ENCODE measurements around the gene CCNYL1. TPM values are rescaled to one million over a fixed set of nuclear protein-coding genes. Genes with fewer than 3 reads are reported as not detected.

The CCNYL1 gene
- 21.8 and 24.8 TPM in 2 replicates for total RNA-seq (2021)
- Bru-seq, nascent RNA: percentile 80 among the genes with signal in this experiment
- BruChase-seq, experiment 1, labeled RNA remaining after a 2-hour chase: percentile 92 among the genes with signal in this experiment
- BruChase-seq, experiment 2, labeled RNA remaining after a 6-hour chase: percentile 79 among the genes with signal in this experiment
- long read RNA-seq, transcript CCNYL1-201 (10 exons, 3,767 nt): major isoform, 11 of 72 reads
- long read RNA-seq, partial matches to known transcripts: 1 of 72 reads
- long read RNA-seq, other reads (novel, unspliced or antisense): 58 of 72 reads

DNA sequence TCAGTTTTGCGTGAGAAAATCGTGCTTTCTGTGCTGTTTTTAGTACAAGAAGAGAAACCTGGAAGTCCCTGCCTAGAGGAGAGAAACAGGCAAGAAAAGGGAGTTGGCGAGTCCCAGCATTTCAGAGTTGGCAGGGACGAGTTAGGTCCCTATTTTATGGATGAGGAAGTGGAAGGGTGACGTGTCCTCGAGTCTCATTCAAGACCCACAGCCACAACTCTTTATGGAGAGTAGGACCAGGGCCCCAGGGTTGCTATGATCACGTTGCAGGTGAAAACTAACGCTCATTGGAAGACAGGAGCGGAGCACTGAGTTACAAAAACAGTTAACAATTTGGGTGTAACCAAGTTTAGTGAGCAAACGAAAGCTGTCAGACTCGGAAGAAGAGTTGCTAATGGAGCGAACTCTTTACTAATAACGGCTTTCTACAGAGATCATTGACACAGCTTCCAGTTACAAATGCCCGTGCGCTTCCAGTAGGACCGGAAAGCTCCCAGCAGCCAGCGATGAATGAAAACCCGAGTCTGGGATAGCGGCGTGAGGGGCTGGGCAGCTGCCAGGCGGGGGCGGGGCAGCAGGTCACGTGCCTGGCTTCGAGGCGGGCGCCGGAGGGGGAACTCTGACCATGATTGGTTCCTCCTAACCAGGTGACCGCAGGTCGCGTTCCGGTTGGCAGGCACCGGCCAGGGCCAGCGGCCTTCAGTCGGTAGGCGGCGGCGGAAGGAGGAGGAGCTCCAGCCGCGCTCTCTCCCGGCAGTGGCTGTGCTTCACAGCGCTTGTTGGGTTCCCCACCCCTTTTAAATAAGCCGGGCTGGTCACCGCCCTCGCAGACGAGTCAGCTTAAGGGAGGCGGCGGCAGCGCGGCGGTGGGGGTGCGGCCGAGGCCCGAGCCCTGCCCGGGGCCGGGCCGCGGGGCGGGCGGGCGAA, at the start of gene CCNYL1:
Gene CCNYL1 (plus strand): TSS at position 827 of the 927 bp plus-strand sequence. CDS start 257 bp downstream, outside the sequence.
- BruUV-seq (replicated peaks): TSS peak; percentile 100
- peaks cover 27% of the 10 kb centered on the region for H3K4me1 ChIP-seq (replicated peaks; ENCODE audit: insufficient read depth)
- peaks cover 7% of the 10 kb centered on the region; the same call in 1 of the 2 replicates for H4K20me1 ChIP-seq (ENCODE audit: insufficient read depth)
- no peak for TF ChIP-seq EZH2 (IDR thresholded peaks at IDR 0.05; ENCODE audit: low read depth)
- TF ChIP-seq, protein P1, sequence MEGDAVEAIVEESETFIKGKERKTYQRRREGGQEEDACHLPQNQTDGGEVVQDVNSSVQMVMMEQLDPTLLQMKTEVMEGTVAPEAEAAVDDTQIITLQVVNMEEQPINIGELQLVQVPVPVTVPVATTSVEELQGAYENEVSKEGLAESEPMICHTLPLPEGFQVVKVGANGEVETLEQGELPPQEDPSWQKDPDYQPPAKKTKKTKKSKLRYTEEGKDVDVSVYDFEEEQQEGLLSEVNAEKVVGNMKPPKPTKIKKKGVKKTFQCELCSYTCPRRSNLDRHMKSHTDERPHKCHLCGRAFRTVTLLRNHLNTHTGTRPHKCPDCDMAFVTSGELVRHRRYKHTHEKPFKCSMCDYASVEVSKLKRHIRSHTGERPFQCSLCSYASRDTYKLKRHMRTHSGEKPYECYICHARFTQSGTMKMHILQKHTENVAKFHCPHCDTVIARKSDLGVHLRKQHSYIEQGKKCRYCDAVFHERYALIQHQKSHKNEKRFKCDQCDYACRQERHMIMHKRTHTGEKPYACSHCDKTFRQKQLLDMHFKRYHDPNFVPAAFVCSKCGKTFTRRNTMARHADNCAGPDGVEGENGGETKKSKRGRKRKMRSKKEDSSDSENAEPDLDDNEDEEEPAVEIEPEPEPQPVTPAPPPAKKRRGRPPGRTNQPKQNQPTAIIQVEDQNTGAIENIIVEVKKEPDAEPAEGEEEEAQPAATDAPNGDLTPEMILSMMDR (conservative IDR thresholded peaks at IDR 0.05): no peak
- no peaks in the 10 kb centered on the region for H3K36me3 ChIP-seq (ENCODE audit: low read depth)
- ChIA-PET CTCF (interaction anchor here (0.6 to 0.7 kb wide), 3 partner anchors 17 to 540 kb away, joined by 3 to 11 read pairs (median 3); no protein-coding TSS in a partner anchor), POLR2A (ENCODE audit: unreplicated experiment) (interaction anchor here (0.6 to 1.5 kb wide), 9 partner anchors 10 to 457 kb away, joined by 3 to 16 read pairs (median 5); partner anchors contain the start of gene METTL21A)
- H3K4me3 ChIP-seq: peak within 1 kb of the TSS; percentile 99
- H3K27ac ChIP-seq: peak within 1 kb of the TSS; percentile 97
- no peaks in the 10 kb centered on the region for H3K27me3 ChIP-seq (ENCODE audit: insufficient read depth, low read depth)
- peaks cover 36% of the 10 kb centered on the region for H3F3A ChIP-seq (ENCODE audit: insufficient read depth, low read depth)
- H2AFZ ChIP-seq: peak within 1 kb of the TSS; percentile 92
- H3K4me2 ChIP-seq: peak within 1 kb of the TSS; percentile 92
- H3K9me3 ChIP-seq (ENCODE audit: insufficient read depth, low read depth): no peaks in the 10 kb centered on the region
- peaks cover 42% of the 10 kb centered on the region for H3K79me2 ChIP-seq (ENCODE audit: low read depth)
- intact Hi-C loops (cut with micrococcal nuclease; ENCODE audit: unreplicated experiment): loop anchor here (2.0 kb wide), 1 partner anchor 26 kb away; no protein-coding TSS in a partner anchor
- peak; percentile 94 to 97 for DNase-seq
- no peaks in the 10 kb centered on the region for H3K9me2 ChIP-seq (ENCODE audit: insufficient read depth)

DNA sequence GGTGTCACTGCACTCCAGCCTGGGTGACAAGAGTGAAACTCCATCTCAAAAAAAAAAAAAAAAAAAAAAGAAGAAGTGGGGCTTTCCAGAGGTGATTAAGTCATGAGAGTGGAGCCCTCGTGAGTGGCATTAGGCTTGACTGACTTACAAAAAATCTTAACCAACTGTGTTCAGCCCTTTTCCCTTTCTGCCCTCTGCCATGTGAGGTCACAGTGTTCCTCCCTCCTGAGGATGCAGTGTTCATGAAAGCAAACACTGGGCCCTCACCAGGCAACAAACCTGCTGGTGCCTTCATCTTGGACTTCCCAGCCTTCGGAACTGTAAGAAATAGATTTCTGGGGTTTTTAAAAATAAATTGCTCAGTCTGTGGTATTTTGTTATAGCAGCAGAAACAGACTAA, 49.2 kb upstream of the CCNYL1 start:
- Histone ChIP-seq H3K27me3 (ENCODE audit: insufficient read depth, low read depth) (no peaks in the 10 kb centered on the region), H3K4me2 (no peak overlapping the region), H2AFZ (no peak overlapping the region), H3F3A (ENCODE audit: insufficient read depth, low read depth) (no peaks in the 10 kb centered on the region), H3K4me1 (replicated peaks; ENCODE audit: insufficient read depth) (peaks cover 4% of the 10 kb centered on the region; the same call in 1 of the 2 replicates), H3K36me3 (ENCODE audit: low read depth) (no peaks in the 10 kb centered on the region), H3K9me2 (ENCODE audit: insufficient read depth) (no peaks in the 10 kb centered on the region), H3K9me3 (ENCODE audit: insufficient read depth, low read depth) (no peaks in the 10 kb centered on the region), H3K79me2 (ENCODE audit: low read depth) (no peaks in the 10 kb centered on the region), H4K20me1 (ENCODE audit: insufficient read depth) (no peaks in the 10 kb centered on the region), H3K27ac (no peak overlapping the region), H3K4me3 (no peak overlapping the region)
- no TSS peak for BruUV-seq (replicated peaks)
- DNase-seq: no peak
- ChIA-PET CTCF (no interaction called here), POLR2A (ENCODE audit: unreplicated experiment) (no interaction called here)
- intact Hi-C loops (cut with micrococcal nuclease; ENCODE audit: unreplicated experiment): no loop called here
- TF ChIP-seq, protein P1 (conservative IDR thresholded peaks at IDR 0.05): no peak
- no peak for TF ChIP-seq EZH2 (IDR thresholded peaks at IDR 0.05; ENCODE audit: low read depth)

DNA sequence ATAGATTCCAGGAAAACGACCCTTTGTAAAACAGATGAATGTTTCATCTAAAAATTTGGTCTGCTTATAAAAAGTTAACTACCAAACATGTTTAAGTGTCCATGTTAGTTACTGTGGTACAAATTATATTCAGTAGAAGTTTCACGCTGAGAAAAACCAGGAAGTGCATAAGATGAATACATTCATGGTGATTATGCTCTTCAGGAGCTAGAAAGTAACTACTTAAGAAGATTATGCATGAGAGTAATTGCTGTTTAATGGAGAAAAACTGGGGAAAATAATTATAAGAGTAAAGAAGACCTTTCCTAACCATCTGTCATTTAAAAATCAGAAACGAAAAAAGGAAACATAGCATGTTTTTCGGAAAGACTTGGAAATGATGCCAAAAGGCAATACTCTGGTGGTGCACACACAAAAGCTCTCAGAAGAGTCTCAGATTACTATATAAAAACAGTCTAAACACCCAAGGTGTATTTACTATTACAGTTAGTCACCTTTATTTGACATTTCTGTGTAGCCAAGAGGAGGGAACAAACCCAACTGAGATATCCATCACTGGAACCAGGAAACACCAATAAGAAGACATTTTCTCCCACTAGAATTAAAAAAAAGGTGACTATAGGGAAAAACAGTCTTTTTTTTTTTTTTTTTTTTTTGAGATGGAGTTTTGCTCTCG, 47.4 kb upstream of the CCNYL1 start:
- H3F3A ChIP-seq (ENCODE audit: insufficient read depth, low read depth): no peaks in the 10 kb centered on the region
- CTCF ChIA-PET: no interaction called here
- intact Hi-C loops (cut with micrococcal nuclease; ENCODE audit: unreplicated experiment): no loop called here

More for the DNA sequence above, 47.4 kb upstream of the CCNYL1 start:
- no TSS peak for BruUV-seq (replicated peaks)
- Histone ChIP-seq H3K27ac (no peak overlapping the region), H3K36me3 (ENCODE audit: low read depth) (no peaks in the 10 kb centered on the region), H3K4me2 (no peak overlapping the region), H3K4me3 (no peak overlapping the region), H3K9me2 (ENCODE audit: insufficient read depth) (no peaks in the 10 kb centered on the region), H3K4me1 (replicated peaks; ENCODE audit: insufficient read depth) (peaks cover 4% of the 10 kb centered on the region; the same call in 1 of the 2 replicates), H3K79me2 (ENCODE audit: low read depth) (no peaks in the 10 kb centered on the region), H2AFZ (no peak overlapping the region), H3K27me3 (ENCODE audit: insufficient read depth, low read depth) (no peaks in the 10 kb centered on the region), H3K9me3 (ENCODE audit: insufficient read depth, low read depth) (no peaks in the 10 kb centered on the region), H4K20me1 (ENCODE audit: insufficient read depth) (no peaks in the 10 kb centered on the region)
- no peak for DNase-seq
- POLR2A ChIA-PET (ENCODE audit: unreplicated experiment): no interaction called here
- no peak for TF ChIP-seq EZH2 (IDR thresholded peaks at IDR 0.05; ENCODE audit: low read depth)
- TF ChIP-seq, protein P1 (conservative IDR thresholded peaks at IDR 0.05): no peak

All from PC-9 (cell line).